ENCODE data around the gene TPO.

Gene TPO

DNA sequence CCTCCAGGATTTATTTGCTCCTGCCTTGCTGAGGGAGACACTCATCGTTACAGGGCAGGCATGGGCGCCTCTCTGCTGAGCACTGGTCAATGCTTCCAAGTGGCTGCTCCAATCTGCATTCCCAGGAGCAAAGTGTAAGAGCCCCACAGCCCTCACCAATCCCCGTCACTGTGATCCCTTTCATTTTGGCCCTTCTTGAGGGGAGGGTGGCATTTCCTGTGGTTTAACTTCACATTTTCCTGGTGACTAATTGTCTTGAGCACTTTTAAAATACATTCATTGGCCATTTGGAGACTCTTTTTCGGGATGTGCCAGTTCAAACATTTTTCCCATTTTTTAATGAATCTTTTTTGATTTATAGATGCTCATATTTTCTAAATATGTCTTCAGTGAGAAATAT is 33.0 kb downstream of the TPO start:
- no peak for DNase-seq (ENCODE audit: low spot score)
- FAIRE-seq, result no peak

DNA sequence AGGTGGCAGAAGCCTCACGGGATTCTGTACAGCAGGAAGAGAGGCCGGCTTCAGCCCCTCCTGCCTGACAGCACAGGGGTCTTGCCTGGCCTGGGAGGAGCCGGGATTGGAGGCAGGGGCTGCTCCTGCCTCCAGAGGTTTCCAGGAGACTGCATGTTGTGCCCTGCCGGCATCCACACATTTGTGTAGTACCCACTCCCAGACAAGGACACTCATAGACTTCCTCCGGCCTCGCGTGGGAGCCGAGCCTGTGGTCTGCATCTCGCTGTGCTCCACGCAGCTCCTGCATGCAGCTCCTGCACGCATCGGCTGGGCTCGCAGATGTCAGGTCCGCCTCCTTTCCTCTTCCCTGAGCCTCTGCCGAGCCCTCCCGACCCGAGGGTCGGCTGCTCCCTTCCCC is 34.7 kb downstream of the TPO start:
- DNase-seq (ENCODE audit: low spot score), result no peak
- FAIRE-seq, result no peak

DNA sequence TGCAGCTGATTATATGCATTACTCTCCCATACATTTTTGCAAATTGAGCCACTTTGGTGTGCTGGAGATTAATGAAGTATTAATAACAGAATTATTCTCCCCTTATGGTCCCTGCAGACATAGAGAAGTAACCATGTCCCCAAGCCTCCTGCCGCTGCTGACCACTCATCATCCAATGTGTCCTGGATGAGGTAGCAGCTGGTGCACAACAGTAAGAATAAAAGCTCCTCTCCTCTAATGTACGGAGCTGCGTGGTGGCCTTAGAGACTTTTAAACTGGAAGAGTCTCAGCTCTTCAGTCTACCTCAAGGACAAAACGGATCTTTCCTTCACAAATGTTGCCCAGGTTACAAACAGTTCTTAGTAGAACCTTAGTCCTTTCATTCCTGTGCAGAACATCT is 37.7 kb downstream of the TPO start:
- DNase-seq (ENCODE audit: low spot score) (no peak), FAIRE-seq (no peak)

GRCh38 chr2:1451422-1451821 is 38.2 kb downstream of the TPO start:
- no peak for FAIRE-seq
- DNase-seq (ENCODE audit: low spot score), result no peak

DNA sequence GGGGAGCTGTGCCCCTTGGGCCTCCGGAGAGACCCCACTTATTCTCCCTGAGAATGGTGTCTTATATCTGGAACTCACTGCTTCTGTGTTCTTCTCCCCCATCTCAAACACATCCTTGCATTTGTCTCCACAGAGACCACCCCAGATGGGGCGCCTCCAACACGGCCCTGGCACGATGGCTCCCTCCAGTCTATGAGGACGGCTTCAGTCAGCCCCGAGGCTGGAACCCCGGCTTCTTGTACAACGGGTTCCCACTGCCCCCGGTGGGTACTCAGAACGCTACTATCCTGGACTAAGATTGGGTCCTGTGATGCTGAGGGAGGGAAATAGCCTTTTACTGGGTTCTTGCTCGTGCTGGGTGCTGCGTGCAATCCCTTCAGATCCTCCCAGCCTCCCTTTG is 40.3 kb downstream of the TPO start:
- no peak for FAIRE-seq
- DNase-seq (ENCODE audit: low spot score), result no peak

DNA sequence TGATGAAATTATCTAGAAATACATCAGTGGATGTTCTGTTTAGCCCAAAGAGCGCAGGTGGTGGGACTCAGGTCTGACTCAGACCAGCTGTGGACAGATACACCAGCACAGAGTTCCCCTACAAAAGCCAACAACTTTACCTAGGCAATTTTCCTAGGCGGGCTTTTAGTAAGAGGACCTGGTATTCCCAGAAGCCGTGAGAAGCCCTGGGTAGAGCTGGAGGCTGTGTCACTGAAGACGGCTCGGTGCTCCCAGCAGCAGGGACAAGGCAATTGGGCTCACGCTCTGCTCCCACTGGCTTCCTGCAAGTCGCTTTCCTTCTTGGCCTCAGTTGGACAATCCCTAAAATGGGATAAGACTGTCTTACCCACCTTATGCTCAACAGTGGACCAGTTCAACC is 41.1 kb downstream of the TPO start:
- FAIRE-seq, result no peak

GRCh38 chr2:1455466-1455865 is 42.2 kb downstream of the TPO start:
- no peak for FAIRE-seq

More for the DNA sequence above, 41.1 kb downstream of the TPO start:
- no peak for DNase-seq (ENCODE audit: low spot score)

GRCh38 chr2:1458432-1458831 is 45.2 kb downstream of the TPO start:
- FAIRE-seq, result no peak
- no peak for DNase-seq (ENCODE audit: low spot score)

More at GRCh38 chr2:1455466-1455865, 42.2 kb downstream of the TPO start:
- no peak for DNase-seq (ENCODE audit: low spot score)

GRCh38 chr2:1459727-1460126 is 46.5 kb downstream of the TPO start:
- FAIRE-seq (no peak), DNase-seq (ENCODE audit: low spot score) (no peak)

- FAIRE-seq (no peak), DNase-seq (ENCODE audit: low spot score) (no peak)
Measured at GRCh38 chr2:1460851-1461418, 47.7 kb downstream of the TPO start.

- DNase-seq (ENCODE audit: low spot score) (no peak), FAIRE-seq (no peak)
Measured at GRCh38 chr2:1461507-1462390, 48.5 kb downstream of the TPO start.

GRCh38 chr2:1462994-1463393 is 49.7 kb downstream of the TPO start:
- DNase-seq (ENCODE audit: low spot score) (no peak), FAIRE-seq (no peak)

DNA sequence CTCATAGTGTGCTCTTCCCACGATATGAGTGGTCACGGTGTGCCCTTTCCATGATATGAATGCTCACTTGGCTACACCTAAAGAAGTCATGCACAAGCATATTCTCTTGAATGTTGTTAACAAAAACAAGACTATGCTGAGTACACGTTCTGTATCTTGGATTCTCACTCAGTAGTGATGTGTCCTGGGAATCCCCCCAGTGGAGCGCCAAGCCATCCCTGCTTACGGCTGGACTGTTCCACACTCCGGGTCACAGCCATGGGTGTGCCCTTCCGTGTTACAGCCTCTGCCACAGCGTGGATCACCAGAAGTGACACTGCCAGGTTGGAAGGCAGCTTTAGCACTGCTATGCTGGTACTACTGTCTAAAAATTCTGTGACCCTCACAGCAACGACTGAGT is 59.1 kb downstream of the TPO start:
- FAIRE-seq, result no peak
- no peak for DNase-seq (ENCODE audit: low spot score)

GRCh38 chr2:1476617-1477195 is 63.4 kb downstream of the TPO start:
- FAIRE-seq (no peak), DNase-seq (ENCODE audit: low spot score) (no peak)

- DNase-seq (ENCODE audit: low spot score) (no peak), FAIRE-seq (no peak)
Measured at GRCh38 chr2:1477196-1478040, 64.2 kb downstream of the TPO start.

DNA sequence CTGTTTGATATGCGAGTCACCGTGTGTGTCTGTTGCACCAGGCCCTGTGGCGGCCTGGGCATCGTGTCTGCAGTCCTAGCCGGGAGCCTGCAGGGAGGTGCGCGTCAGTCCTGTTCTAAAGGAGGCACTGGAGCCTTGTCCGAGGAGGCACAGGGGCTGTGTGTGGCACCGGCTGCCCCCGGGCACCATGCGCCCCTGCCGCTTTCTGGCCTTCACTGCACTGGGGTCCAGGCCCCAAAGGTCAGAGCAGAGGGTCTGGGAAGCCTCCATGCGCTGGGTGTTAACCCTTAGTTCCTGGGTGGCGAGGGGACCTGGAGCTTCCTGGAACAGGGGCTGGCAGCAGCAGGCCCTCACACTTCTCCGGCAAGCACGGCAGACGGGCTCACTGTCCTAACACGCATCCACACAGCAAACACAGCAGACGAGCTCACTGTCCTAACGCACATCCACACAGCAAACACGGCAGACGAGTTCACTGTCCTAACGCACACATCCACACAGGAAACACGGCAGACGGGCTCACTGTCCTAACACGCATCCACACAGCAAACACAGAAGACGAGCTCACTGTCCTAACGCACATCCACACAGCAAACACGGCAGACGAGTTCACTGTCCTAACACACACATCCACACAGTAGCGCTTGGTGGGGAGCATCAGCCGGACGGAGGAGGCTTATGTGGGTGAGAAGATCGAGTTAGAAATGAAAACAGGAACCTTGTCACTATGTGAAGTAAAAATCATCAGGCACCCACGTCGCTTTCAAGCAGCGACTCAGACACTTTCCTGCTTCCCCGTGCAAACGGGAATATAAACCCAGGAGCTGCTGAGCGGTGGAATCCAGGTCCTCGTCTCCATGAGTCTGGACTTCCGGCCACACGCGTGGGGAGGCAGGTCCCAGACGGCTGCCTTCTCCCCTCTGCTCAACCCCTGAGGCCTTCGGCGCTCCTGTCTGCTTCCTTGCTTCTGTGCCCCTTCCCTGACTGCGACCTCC is 65.3 kb downstream of the TPO start:
- FAIRE-seq (no peak), DNase-seq (ENCODE audit: low spot score) (no peak)

GRCh38 chr2:1479346-1479745 is 66.1 kb downstream of the TPO start:
- DNase-seq (ENCODE audit: low spot score) (no peak), FAIRE-seq (no peak)

DNA sequence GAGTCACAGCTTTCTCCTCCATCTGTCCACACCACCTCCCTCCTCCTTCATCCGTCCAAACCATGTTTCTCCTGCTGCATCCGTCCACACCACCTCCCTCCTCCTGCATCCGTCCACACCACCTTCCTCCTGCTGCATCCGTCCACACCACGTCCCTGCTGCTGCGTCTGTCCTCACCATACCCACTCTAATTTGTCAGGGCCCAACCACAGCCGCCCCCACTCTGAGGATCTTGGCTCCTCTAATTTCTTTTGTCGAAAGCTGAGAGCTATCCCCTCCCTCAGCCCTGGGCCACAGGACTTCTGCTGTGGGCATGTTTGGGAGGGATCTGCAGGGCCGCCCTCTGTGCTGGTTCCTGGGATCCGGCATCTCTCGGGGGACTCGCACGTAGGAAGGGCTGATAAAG is 67.4 kb downstream of the TPO start:
- no peak for FAIRE-seq
- no peak for DNase-seq (ENCODE audit: low spot score)

- FAIRE-seq (no peak), DNase-seq (ENCODE audit: low spot score) (no peak)
Measured at GRCh38 chr2:1481406-1482252, 68.4 kb downstream of the TPO start.

DNA sequence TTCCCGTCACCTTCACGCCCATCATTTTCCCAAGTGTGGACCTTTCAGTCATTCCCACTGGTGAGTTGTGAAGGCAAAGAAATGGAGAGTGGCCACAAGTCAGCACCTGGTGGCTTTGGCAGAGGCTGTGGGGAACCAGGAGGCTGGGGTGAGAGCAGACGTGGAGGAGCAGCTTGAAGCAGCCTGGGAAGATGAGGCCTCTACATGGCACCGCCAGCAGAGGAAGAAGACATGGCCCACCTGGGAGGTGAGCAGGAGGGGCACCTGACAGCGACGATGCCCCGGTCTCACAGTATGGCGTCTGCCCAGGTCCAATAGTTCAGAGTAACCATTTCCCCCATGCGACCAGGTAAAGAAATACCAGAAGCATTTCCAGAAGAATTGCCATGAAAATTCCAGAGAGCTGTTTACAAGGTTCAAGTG is 69.0 kb downstream of the TPO start:
- DNase-seq (ENCODE audit: low spot score) (no peak), FAIRE-seq (no peak)

Data from RCC 7860 (cell line).